Lower leg skin (tissue), 3 donors: ENCODE data around the gene LHB.
"Not testable (repeated sequence)": the region's sequence is repeated elsewhere in the genome, so short reads cannot be mapped to it uniquely, and the experiment has no call there.

Source experiments
- CTCF ChIP-seq, 3 donors: fragments of 450-650 bp; IDR thresholded peaks; one replicate each; pipeline ENCODE4 v1.5.1; 2016; ENCODE audit warnings: antibody characterized with exemption in 3 of 3, mild to moderate bottlenecking in 3 of 3, moderate library complexity in 2 of 3
- POLR2A ChIP-seq, 2 donors: fragments of 450-650 bp; IDR thresholded peaks; one replicate each; pipeline ENCODE4 v1.6.1; 2016 to 2017; ENCODE audit warnings: antibody characterized with exemption in 2 of 2, mild to moderate bottlenecking in 1 of 2, moderate library complexity in 1 of 2

GRCh38 chr19:49043548-49043947 lies 26.7 kb upstream of the LHB start, which contains the start of gene CGB5:
- TF ChIP-seq CTCF, POLR2A (IDR thresholded peaks at IDR 0.05): not testable (repeated sequence)
